Cardiac septum (tissue), 1 donor: ENCODE measurements around the gene IKBKE. TPM values are rescaled to one million over a fixed set of nuclear protein-coding genes. Genes with fewer than 3 reads are reported as not detected.

Source experiments
- DNase-seq: peaks from one replicate; pipeline ENCODE4 v3.0.0-alpha.2; 2020; ENCODE audit warnings: low spot score
- intact Hi-C: fragments of 100-400 bp; cut with DNase I; formaldehyde crosslinking; loops from one replicate; pipeline ENCODE4 v1.14.0; 2022
- total RNA-seq: library from RNA; stranded (reverse); fragmentation: NEBNext Ultra II Directional; extraction: Animal tissue kit (Norgen Biotek cat#: 25700); gene quantifications from one replicate; pipeline ENCODE4 v1.2.1, GENCODE V29; 2021
- donor health status: DM: no; HTN: no; CAD: no.

Gene IKBKE
- total RNA-seq, 1 donor from 2014 or later: 0.97 TPM

DNA sequence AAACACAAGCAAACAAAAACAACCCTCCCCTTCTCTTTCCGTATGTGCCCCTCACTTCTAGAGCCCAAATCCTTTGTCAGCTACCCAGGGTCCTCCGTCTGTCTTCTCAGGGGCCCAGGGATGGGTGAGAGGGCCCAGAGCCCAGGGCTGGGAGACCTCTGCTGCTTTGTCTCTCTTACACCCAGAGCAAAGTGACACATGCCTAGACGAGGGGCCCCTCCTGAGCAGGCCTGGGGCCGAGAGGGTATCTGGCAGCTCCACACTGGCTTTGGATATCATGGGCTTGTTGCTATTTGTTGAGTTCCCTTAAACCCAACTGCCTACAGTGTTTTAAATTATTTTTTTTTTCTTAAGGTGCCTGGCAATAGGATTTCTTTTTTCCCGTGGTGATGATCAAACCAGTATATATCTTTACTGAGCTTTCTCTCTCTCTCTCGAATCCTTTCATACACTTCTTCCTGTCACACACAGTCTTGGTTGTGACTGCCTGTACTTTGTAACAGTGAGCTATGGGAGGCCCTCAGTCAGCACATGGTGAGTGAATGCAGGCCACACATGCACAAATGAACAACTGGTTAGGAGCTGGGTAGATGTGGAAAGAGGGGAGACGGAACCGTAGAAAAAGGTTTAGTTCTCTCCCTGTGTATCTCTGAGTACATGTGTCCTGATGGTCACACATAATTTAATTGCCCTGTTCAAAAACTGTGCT is 51.6 kb downstream of the IKBKE start:
- DNase-seq: no peak
- intact Hi-C loops: no loop called here

DNA sequence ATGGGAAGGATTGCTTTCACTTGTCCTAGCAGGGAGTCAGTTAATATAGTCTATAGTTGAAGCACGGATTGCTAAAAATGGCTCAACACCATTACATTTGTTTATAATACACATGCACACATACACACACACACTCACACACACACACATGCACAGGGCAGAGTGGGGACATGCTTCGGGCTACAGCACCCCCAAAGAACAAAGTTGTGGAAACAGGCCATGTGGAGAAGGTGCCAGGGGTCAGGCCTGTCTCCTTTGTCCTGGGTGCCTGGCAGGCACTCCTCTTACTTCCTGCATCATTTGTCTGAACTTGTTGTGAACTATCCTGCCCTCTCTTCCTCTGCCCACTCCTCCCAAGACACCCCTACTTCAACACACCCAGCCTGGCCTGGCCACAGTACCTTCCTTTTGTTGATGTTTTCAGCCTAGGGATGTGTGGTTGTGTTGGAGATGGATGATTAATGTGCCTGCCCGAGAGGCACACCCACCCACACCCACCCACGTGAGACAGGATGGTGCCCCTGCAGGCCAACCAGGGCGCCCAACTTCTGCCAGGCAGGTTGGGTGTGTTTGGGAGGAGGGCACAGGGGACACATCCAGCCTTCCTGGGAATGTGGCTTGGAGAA is 54.6 kb downstream of the IKBKE start:
- intact Hi-C loops: no loop called here

DNA sequence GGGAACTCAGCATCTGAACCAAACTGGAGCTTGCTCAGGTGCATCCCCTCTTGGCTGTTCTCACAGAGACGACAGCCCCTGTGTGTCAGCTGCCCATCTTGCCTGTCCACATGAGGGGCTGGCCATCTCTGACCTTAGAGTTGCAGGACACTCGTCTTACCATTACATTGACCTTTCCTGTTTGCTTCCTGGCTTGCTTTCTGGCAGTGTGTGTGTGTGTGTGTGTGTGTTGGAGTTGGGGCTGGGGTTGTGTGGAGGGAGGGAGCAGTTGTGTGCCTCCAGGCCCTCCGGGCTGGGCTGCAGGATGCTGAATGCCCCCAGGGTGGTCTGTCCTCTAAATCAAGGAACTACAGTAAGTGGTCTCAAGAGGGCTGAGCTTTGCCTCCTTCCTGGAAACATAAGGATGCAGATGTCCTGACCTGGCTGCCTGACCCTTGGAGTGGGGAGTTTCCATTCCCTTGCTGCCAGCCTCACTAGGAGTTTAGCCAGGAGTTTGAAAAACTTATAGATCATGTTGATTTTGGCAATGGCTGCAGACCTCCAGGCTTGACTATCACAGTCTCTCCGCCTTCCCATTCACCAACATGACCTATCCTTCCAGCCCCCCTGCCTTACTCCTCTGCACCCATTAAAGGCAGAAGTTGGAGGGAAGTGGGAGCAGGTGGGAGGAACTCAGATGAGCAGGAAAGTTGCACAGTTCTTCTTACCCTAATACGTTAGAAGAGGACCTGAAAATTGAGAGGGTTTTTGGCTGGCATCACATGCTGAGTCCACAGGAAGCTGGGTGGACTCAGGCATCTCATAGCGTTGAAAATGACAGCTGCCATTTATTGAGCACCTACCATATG is 56.0 kb downstream of the IKBKE start:
- DNase-seq: no peak
- intact Hi-C loops: no loop called here

More for the DNA sequence above, 54.6 kb downstream of the IKBKE start:
- no peak for DNase-seq

DNA sequence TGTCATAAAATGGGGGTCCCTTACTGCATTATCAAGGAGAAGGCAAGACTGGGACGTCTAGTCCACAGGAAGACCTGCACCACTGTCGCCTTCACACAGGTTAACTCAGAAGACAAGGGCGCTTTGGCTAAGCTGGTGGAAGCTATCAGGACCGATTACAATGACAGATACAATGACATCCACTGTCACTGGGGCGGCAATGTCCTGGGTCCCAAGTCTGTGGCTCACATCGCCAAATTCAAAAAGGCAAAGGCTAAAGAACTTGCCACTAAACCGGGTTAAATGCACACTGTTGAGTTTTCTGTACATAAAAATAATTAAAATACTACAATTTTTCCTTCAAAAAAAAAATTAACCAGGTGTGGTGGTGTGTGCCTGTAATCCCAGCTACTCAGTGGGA is 59.1 kb downstream of the IKBKE start:
- intact Hi-C loops: no loop called here

DNA sequence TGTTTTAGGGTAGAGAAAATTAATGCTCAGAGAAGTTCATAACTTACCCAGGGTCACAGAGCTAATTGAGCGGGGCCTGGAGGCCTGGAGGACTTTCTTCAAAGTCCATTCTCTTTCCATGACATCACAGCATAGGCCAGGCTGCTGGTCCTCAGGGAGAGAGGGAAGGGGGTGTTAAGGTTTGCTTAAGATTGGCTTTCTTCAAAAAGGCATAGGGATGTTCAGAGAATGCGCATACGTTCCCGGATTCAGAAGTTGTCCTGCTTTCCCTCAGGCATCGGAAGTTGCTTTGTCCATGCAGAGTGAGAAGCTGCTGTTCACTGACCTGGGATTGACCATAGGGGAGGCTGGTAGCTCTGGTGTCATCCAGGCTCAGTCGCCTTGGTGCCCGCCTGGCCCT is 62.1 kb downstream of the IKBKE start:
- intact Hi-C loops: no loop called here
- no peak for DNase-seq

More for the DNA sequence above, 59.1 kb downstream of the IKBKE start:
- DNase-seq: no peak

DNA sequence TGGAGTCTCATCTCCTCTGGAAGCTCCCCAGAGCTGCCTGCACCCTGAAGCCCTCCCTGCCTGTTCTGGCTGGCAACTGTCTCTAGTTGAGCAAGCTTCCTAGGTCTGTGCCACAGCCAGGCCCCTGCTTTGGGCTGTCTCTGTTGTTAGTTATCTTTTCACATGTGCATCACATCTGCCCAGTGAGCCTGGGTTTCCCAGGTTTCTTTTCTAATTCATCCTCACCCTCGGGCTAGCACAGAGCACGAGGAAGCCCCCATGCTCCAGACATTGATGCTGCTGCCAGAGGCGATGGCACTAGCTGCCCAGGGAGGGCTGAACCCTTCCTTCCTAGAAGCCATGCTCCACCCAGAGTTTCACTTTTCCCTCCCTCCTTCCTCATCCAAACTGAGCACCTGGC is 64.3 kb downstream of the IKBKE start:
- no peak for DNase-seq
- intact Hi-C loops: no loop called here

DNA sequence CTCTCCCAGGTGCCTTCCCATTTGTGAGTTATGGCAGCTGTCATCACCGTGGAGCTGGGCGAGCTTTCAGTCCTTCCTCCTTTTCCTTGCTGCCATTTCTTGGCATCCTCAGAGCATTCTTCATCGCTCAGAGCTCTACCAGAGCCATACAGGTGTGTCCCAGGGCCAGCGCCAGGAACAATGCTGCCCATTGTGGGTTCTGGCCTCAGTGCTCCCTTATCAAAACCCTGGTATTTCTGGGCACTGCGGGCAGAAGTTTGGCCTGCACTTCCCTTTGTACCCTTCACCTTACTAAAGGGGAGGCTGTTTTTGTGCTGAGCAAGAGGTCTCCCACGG is 65.5 kb downstream of the IKBKE start:
- intact Hi-C loops: no loop called here
- no peak for DNase-seq

DNA sequence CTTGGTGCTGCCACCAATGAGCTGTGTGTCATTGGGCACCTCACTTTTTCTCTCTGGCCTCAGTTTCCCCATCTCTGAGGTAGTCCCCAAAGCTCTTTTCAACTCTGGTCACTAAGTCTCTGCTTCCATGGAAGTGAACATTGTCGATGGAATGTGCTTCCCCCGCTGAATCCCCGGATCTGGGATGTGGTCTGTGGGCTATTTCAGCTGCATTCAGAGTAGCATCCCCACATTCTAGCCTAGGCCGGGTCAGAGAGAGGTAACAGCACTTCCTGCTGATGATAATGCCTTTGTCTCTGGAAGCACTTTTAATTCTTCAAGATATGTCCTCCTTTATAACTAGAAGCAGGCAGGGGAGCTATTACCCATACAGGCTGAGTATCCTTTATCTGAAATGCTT is 66.9 kb downstream of the IKBKE start:
- intact Hi-C loops: no loop called here
- DNase-seq: no peak

DNA sequence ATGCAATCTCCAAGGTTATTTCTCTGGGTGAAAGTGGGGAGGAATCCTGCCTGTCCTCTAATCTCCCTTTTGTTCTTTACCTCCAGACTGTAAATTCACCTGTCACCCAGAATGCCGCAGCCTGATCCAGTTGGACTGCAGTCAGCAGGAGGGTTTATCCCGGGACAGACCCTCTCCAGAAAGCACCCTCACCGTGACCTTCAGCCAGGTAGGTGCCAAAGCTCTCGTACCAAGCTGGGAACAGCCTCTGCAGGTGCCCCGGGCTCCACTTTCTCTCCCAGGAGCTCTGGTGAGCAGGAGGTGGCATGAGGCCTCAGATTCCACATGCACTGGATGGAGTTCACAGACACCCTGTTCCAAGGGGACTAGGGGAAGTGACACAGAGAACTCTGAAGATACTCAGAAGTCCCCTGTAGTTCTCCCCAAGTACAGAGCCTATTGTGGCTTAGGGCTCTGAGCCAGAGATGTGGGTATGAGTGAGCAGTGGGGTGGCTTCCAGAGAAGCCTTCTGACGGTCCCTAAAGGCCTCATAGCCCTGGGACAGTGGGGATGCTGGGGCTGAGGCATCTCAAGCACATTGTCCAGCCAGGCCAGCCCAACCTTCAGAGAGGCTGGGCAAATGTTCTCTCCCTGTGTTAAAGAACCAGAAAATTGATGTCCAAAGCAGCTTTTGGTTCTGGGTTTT is 68.0 kb downstream of the IKBKE start:
- no peak for DNase-seq
- intact Hi-C loops: no loop called here

DNA sequence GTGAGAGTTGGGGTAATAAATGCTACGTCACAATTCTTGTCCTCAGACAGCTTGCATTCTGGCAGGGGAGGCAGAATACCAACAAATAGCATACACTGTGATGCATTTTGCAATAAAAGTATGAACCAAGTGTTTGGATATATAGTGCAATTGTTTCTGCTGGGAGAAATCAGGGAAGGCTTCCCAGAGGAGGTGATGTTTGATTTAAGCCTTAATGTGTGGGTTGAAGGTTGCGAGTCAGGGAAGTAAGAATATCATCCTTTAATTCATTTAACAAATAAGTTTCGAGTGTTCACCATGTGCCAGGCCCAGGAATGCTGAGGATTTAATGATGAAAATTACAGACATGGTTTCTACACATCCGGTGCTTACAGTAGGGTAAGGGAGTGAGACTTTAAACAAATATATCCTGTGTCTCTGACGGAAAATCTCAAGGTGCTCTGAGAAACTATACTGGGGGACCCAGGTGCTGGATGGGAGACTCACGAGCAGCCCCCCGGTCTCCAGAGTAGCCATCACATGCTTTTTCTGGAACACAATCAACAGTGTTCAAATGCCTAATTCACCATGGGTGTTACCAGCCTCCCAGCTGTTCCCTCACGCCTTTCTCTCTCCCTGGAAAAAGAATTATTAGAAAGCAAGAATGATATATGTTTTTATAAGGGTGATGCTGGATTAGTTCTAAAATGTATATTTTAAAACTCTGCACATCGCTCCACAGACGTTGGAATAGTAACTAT is 68.8 kb downstream of the IKBKE start:
- intact Hi-C loops: no loop called here
- DNase-seq: no peak

DNA sequence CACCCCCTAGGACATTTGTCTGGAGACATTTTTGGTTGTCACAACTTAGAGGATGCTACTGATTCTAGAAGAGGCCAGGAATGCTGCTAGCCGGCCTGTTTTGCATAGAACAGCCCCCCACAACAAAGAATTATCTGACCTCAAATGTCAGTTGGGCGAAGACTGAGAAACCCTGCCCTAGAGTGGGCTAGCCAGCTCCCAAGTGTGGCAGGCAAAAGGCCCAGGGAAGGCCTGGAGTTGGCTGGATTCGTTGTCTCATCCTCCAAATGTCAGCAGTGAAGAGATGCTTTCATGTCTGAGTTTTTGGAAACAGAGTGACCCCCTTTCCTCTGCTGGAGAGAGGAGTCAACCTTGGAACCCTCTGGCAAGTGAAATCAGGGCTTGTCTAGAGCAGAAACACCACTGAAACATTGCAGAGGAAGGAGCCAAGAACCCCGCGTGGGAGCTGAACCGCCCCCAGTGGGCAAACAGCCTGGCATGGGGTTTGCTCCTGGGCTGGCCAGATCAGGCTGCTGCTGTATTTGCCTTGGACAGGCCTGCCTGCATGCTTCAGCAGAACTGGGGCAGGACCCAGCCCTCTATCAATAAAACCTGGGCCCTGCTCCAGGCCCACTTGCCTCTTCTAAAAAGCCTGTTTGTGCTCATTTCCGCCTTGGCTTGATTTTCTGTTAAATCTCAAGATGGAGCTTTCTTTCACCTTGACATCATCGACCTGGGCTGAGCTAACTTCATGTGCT is 69.9 kb downstream of the IKBKE start:
- DNase-seq: no peak
- intact Hi-C loops: no loop called here

DNA sequence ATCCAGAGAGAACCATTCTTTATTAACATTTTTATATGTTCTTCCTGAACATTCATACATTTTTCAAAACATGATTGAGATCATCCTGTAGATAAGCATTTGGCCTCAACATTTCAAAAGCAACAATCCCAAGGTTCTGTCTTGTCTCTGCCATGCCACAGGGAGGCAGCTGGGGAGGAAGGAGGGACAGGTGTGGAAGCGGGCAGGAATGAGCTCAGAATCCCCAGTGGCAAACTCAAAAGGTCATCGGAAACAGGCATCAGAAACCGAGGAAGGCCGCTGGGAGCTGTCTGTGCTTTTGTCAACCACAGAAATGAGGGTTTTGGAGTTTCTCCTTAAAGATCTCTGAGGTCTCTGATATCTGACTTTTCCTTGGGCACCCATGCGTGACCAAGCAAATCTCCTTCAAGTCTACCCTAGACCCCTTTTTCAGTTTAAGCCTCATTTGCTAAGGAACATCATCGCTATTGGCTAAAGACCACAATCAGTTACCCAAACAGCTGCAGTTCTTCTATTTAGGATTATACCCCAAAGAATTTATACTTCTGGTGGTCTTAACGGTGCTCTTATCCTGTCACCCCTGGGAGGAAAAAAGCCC is 71.1 kb downstream of the IKBKE start:
- intact Hi-C loops: no loop called here
- DNase-seq: no peak

DNA sequence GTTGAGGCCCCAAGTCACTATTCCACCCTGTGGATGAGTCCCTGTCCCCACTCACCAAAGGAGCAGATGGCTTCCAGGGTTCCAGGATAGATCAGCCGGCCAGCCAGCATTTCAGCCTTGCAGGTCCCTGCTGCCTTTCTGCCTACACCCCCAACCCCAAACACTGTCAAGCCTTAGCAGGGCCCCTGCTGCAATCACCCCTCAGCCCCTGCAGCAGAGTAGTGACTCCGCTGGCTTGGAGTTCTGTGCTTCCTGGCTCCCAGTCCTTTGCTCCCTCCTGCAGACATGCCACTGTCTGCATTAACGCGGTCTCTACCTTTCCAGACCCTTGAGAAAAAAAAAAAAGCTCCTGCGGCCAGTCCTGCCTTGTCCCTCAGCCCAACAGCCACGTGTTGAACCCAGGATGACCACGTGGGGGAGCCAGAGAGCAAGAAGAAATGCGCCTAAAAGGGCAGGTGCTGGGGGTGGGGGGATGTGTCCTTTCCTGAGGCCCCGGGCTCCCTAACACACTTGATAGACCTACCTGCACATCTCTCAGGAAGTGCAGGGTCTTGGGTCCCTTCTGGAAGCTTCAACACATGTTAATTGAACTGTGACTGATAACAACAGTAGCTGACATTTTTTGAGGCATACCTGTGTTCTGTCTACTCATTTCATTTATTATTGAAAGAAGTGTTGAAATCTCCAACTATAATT is 74.4 kb downstream of the IKBKE start:
- intact Hi-C loops: loop anchor here (1.0 to 2.0 kb wide), 2 partner anchors 39 to 54 kb away; no protein-coding TSS in a partner anchor
- peak; percentile 85 for DNase-seq

DNA sequence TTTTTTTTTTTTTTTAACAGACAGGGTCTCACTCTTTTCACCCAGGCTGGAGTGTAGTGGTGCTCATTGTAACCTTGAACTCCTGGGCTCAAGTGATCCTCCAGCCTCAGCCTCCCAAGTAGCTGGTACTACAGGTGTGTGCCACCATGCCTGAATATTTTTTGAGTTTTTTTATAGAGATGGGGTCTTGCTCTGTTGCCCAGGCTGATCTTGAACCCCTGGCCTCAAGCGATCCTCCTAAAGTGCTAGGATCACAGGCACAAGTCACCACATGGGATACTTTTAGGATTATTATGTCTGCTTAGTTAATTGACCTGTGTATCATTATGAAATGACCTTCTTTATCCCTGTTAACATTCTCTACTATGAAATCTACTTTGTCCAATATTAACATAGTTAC is 75.1 kb downstream of the IKBKE start:
- intact Hi-C loops: loop anchor here (2.0 kb wide), 1 partner anchor 55 kb away; no protein-coding TSS in a partner anchor

More for the DNA sequence above, 75.1 kb downstream of the IKBKE start:
- DNase-seq: no peak
